GM12878 (cell line): ENCODE results near the gene CDC14A. TPM values are rescaled to one million over a fixed set of nuclear protein-coding genes. Genes with fewer than 3 reads are reported as not detected.

Experiments
- ATAC-seq: fragments of 200-7000 bp; cut with Tn5 transposase; 3 replicates; pipeline ENCODE4 v1.9.1; 2020; ENCODE audit warnings: mild to moderate bottlenecking, moderate library complexity
- BruUV-seq: library from RNA; stranded (reverse); fragments of 400-500 nt; replicated peaks from 2 replicates; lab custom pipeline; 2021; lab: Mats Ljungman, UMichigan
- CTCF ChIA-PET: fragments of 300-600 bp; sonication (Branson Sonifier 250); formaldehyde crosslinking; extraction: SDS; loops from one replicate; lab custom pipeline; 2021; ENCODE audit warnings: inconsistent platforms; lab: Yijun Ruan, JAX
- POLR2A ChIA-PET: fragments of 350-600 bp; formaldehyde crosslinking; extraction: SDS; loops from one replicate; lab custom pipeline; 2021; ENCODE audit warnings: inconsistent platforms; lab: Charles Lee
- RAD21 ChIA-PET: fragments of 300-600 bp; sonication (Branson Sonifier 250); formaldehyde crosslinking; loops from one replicate; lab custom pipeline; 2023; ENCODE audit warnings: antibody characterized with exemption; ENCODE audit not compliant: unreplicated experiment; lab: Charles Lee
- SMC1A ChIA-PET: fragments of 300-600 bp; sonication (Branson Sonifier 250); formaldehyde crosslinking; loops from one replicate; lab custom pipeline; 2023; ENCODE audit not compliant: unreplicated experiment, uncharacterized antibody; lab: Charles Lee
- DNase-seq: peaks from one replicate; pipeline ENCODE4 v3.0.0-alpha.2; 2011; ENCODE audit warnings: low read depth, low spot score
- FAIRE-seq: peaks from 3 replicates; lab custom pipeline; 2011; peaks lifted over from hg19 to GRCh38; lab: Jason Lieb, UNC
- H2AFZ ChIP-seq: 2 replicates; pipeline ENCODE4 v1.6.0; 2011; ENCODE audit warnings: low read depth, low read length, control low read depth; ENCODE audit not compliant: control insufficient read depth
- H3K27ac ChIP-seq: 2 replicates; pipeline ENCODE4 v1.5.1; 2011; ENCODE audit warnings: control low read depth; ENCODE audit not compliant: control insufficient read depth, insufficient read depth
- H3K27me3 ChIP-seq, 2 experiments: replicated peaks in 1 of 2; 2 replicates each; pipeline versions ENCODE4 v1.6.0 to v1.6.1; 2011; ENCODE audit warnings: low read length in 1 of 2; ENCODE audit not compliant: control insufficient read depth in 2 of 2, insufficient read depth in 2 of 2
- H3K36me3 ChIP-seq, 2 experiments: 2 replicates each; pipeline ENCODE4 v1.5.1; 2011; ENCODE audit warnings: low read length in 1 of 2; ENCODE audit not compliant: control insufficient read depth in 2 of 2, insufficient read depth in 2 of 2
- H3K4me1 ChIP-seq: 2 replicates; pipeline ENCODE4 v1.6.1; 2011; ENCODE audit warnings: mild to moderate bottlenecking, low read length, moderate library complexity, mixed read lengths; ENCODE audit not compliant: control insufficient read depth, insufficient read depth
- H3K4me2 ChIP-seq: 2 replicates; pipeline ENCODE4 v1.6.0; 2011; ENCODE audit warnings: control low read depth; ENCODE audit not compliant: control insufficient read depth, insufficient read depth
- H3K4me3 ChIP-seq: fragments of 200-600 bp; sonication (generic); 2 replicates; pipeline ENCODE4 v1.5.1; 2016
- H3K79me2 ChIP-seq: 2 replicates; pipeline ENCODE4 v1.6.0; 2011; ENCODE audit warnings: low read length; ENCODE audit not compliant: control insufficient read depth, insufficient read depth
- H3K9ac ChIP-seq: 2 replicates; pipeline ENCODE4 v1.8.0; 2011; ENCODE audit warnings: low read length, control low read depth, mixed read lengths; ENCODE audit not compliant: control insufficient read depth, insufficient read depth
- H3K9me3 ChIP-seq: replicated peaks from 3 replicates; pipeline ENCODE4 v1.5.1; 2011; ENCODE audit warnings: mild to moderate bottlenecking, low read length; ENCODE audit not compliant: control insufficient read depth, insufficient read depth
- H4K20me1 ChIP-seq: 2 replicates; pipeline ENCODE4 v1.6.0; 2011; ENCODE audit not compliant: control insufficient read depth, insufficient read depth
- ASH2L ChIP-seq: fragments of 300-600, 200-600 bp; sonication (generic); IDR thresholded peaks from 2 replicates; pipeline ENCODE4 v1.6.1; 2017; ENCODE audit warnings: low read depth, mild to moderate bottlenecking, borderline replicate concordance
- ELK1 ChIP-seq: IDR thresholded peaks from 2 replicates; pipeline ENCODE4 v1.6.1; 2012; ENCODE audit warnings: low read depth, low read length, improper control_type of control experiment
- HSF1 ChIP-seq: fragments of 150-350 bp; IDR thresholded peaks from 2 replicates; pipeline ENCODE4 v1.6.1; 2014; ENCODE audit warnings: mild to moderate bottlenecking, low read depth, low read length
- MLLT1 ChIP-seq: fragments of 450-650 bp; IDR thresholded peaks from 2 replicates; pipeline ENCODE4 v1.6.1; 2016; ENCODE audit warnings: mild to moderate bottlenecking
- MTA3 ChIP-seq: IDR thresholded peaks from 2 replicates; pipeline ENCODE4 v1.6.1; 2012; ENCODE audit warnings: low read length, inconsistent platforms, borderline replicate concordance
- NFXL1 ChIP-seq: fragments of 450-650 bp; IDR thresholded peaks from 2 replicates; pipeline ENCODE4 v1.6.1; 2017; ENCODE audit warnings: antibody characterized with exemption, mild to moderate bottlenecking, borderline replicate concordance
- NR2C1 ChIP-seq: fragments of 450-650 bp; IDR thresholded peaks from 2 replicates; pipeline ENCODE4 v1.6.1; 2017; ENCODE audit warnings: antibody characterized with exemption, mild to moderate bottlenecking, moderate library complexity
- NR2F1 ChIP-seq: fragments of 450-650 bp; conservative IDR thresholded peaks from 2 replicates; pipeline ENCODE4 v1.6.1; 2017; ENCODE audit warnings: mild to moderate bottlenecking
- POU2F2 ChIP-seq: IDR thresholded peaks from 3 replicates; pipeline ENCODE4 v1.6.1; 2011; ENCODE audit warnings: low read depth, mild to moderate bottlenecking, low read length, borderline replicate concordance
- SIN3A ChIP-seq: IDR thresholded peaks from 2 replicates; pipeline ENCODE4 v1.6.1; 2012; ENCODE audit warnings: low read depth, low read length, improper control_type of control experiment
- SMAD5 ChIP-seq: IDR thresholded peaks from 2 replicates; pipeline ENCODE4 v1.6.1; 2016; ENCODE audit warnings: antibody characterized with exemption, low read depth
- SP1 ChIP-seq: IDR thresholded peaks from one replicate; pipeline ENCODE4 v1.6.1; 2011; ENCODE audit warnings: low read depth, low read length
- STAT1 ChIP-seq: fragments of 450-650 bp; conservative IDR thresholded peaks from 2 replicates; pipeline ENCODE4 v1.6.1; 2014; ENCODE audit warnings: antibody characterized with exemption, mild to moderate bottlenecking
- WRNIP1 ChIP-seq: IDR thresholded peaks from 2 replicates; pipeline ENCODE4 v1.6.1; 2011; ENCODE audit warnings: low read depth, low read length, improper control_type of control experiment, borderline replicate concordance
- ZNF622 ChIP-seq: fragments of 450-650 bp; IDR thresholded peaks from 2 replicates; pipeline ENCODE4 v1.6.1; 2017; ENCODE audit warnings: mild to moderate bottlenecking, inconsistent platforms
- WGBS: methylation state at CpG from one replicate; pipeline ENCODE4 v1.1.6; 2016; ENCODE audit warnings: low lambda C conversion rate; ENCODE audit not compliant: insufficient replicate concordance, insufficient coverage; ENCODE audit errors: missing lambda C conversion rate; 5-methylcytosine and 5-hydroxymethylcytosine counted together
- in situ Hi-C: fragments of 300-500 bp; cut with MboI; formaldehyde crosslinking; loops from 9 replicates; pipeline ENCODE4 v1.14.3; 2018; ENCODE audit warnings: mixed read lengths
- intact Hi-C: fragments of 100-400 bp; cut with micrococcal nuclease; formaldehyde crosslinking; loops from one replicate; pipeline ENCODE4 v1.14.2; 2022; ENCODE audit not compliant: unreplicated experiment
- polyA plus RNA-seq, 11 experiments: library from polyadenylated mRNA; depleted of rRNA in 4 of 11; unstranded in 6 of 11; stranded (reverse) in 5 of 11; fragments of >200 nt; fragmentation: Nextera tagmentation in 4 of 11; fragmentation: Illumina TruSeq in 1 of 11; extraction: Ambion mirVana in 4 of 11; extraction: Trizol in 1 of 11; gene quantifications; 1 replicate in 1 of 11; 2 replicates in 10 of 11; pipeline versions ENCODE4 v1.2.1 to v1.2.3, GENCODE V29; 2011 to 2016; ENCODE audit warnings: inconsistent platforms in 2 of 11, missing spikeins in 2 of 11, low read depth in 1 of 11
- total RNA-seq, 4 experiments: library from RNA; depleted of rRNA in 3 of 4; stranded (reverse); fragments of >200 nt in 3 of 4; fragmentation: Illumina TruSeq in 1 of 4; extraction: Trizol in 1 of 4; gene quantifications; 2 replicates each; pipeline versions ENCODE4 v1.2.1 to v1.2.3, GENCODE V29; 2013 to 2021

Gene CDC14A
- total and polyA plus RNA-seq, 10 of the 15 experiments (the other 5 are each of a cell fraction or from before 2014, with no cell fraction given) = 1.5 to 7.1 (median 5.5) TPM

- no peak for TF ChIP-seq ELK1
- no peak for TF ChIP-seq NFXL1
- TF ChIP-seq SIN3A = no peak
- TF ChIP-seq MTA3 = no peak
These were observed 129.0 kb downstream of the CDC14A start (continued) for GRCh38 chr1:100481303-100481702.

- no peaks in the 10 kb centered on the region for H3K4me1 ChIP-seq
- ChIA-PET SMC1A (no interaction called here), CTCF (interaction anchor here (0.7 to 1.6 kb wide), 2 partner anchors 19 to 23 kb away, joined by 3 read pairs; no protein-coding TSS in a partner anchor)
These were observed 129.9 kb downstream of the CDC14A start for GRCh38 chr1:100482167-100482566.

GRCh38 chr1:100482748-100483147 is 130.4 kb downstream of the CDC14A start:
- intact Hi-C loops (no loop called here), in situ Hi-C loops (no loop called here)
- Histone ChIP-seq H3K9me3 (no peaks in the 10 kb centered on the region), H3K27me3 (no peaks in the 10 kb centered on the region), H2AFZ (no peak overlapping the region), H3K4me3 (no peak overlapping the region), H3K27ac (no peak overlapping the region), H3K9ac (no peak overlapping the region), H3K4me1 (no peaks in the 10 kb centered on the region), H4K20me1 (no peaks in the 10 kb centered on the region), H3K36me3 (no peaks in the 10 kb centered on the region), H3K79me2 (no peaks in the 10 kb centered on the region), H3K4me2 (no peak overlapping the region)
- no TSS peak for BruUV-seq
- ChIA-PET CTCF (no interaction called here), POLR2A (no interaction called here), RAD21 (no interaction called here), SMC1A (no interaction called here)
- WGBS = 90% methylated on average over 5 of the region's 5 CpGs
- FAIRE-seq (no peak), DNase-seq (no peak), ATAC-seq (no peak)
- TF ChIP-seq POU2F2 (no peak), HSF1 (no peak), SMAD5 (no peak), NR2F1 (no peak), ZNF622 (no peak), MLLT1 (no peak), STAT1 (no peak), WRNIP1 (no peak), ASH2L (no peak)

More at GRCh38 chr1:100482167-100482566, 129.9 kb downstream of the CDC14A start:
- no peaks in the 10 kb centered on the region for H3K79me2 ChIP-seq
- no TSS peak for BruUV-seq
- ChIA-PET RAD21 (no interaction called here), POLR2A (no interaction called here)
- no peaks in the 10 kb centered on the region for H3K9me3 ChIP-seq
- no peak overlapping the region for H3K27ac ChIP-seq
- intact Hi-C loops = no loop called here
- no peak for FAIRE-seq
- no peak overlapping the region for H2AFZ ChIP-seq
- H4K20me1 ChIP-seq = no peaks in the 10 kb centered on the region
- H3K9ac ChIP-seq = no peak overlapping the region
- no peaks in the 10 kb centered on the region for H3K36me3 ChIP-seq
- no peak for DNase-seq
- in situ Hi-C loops = no loop called here
- H3K27me3 ChIP-seq = no peaks in the 10 kb centered on the region
- H3K4me3 ChIP-seq = no peak overlapping the region
- H3K4me2 ChIP-seq = no peak overlapping the region
- ATAC-seq = no peak
- TF ChIP-seq SIN3A (no peak), NFXL1 (no peak), NR2C1 (no peak), SP1 (no peak)
